ENCODE results near the gene FER. TPM values are rescaled to one million over a fixed set of nuclear protein-coding genes. Genes with fewer than 3 reads are reported as not detected.

The FER gene
- total RNA-seq, 2 experiments from 2014 or later, result 4.8 to 7.1 TPM

- Mint-ChIP-seq H3K4me3 (no peak overlapping the region), H3K9me3 (no peaks in the 10 kb centered on the region), H3K27ac (no peak overlapping the region), H3K36me3 (ENCODE audit: low read depth) (peaks cover 2% of the 10 kb centered on the region), H3K27me3 (ENCODE audit: low read depth) (no peaks in the 10 kb centered on the region), H3K4me1 (ENCODE audit: low read depth) (no peaks in the 10 kb centered on the region)
- CTCF ChIA-PET, result interaction anchor here (0.9 kb wide), 1 partner anchor 8 kb away, joined by 3 read pairs; no protein-coding TSS in a partner anchor
- intact Hi-C loops (cut with micrococcal nuclease), result no loop called here
- no peak for DNase-seq
These were observed 449.1 kb downstream of the FER start for GRCh38 chr5:109196823-109197160.

DNA sequence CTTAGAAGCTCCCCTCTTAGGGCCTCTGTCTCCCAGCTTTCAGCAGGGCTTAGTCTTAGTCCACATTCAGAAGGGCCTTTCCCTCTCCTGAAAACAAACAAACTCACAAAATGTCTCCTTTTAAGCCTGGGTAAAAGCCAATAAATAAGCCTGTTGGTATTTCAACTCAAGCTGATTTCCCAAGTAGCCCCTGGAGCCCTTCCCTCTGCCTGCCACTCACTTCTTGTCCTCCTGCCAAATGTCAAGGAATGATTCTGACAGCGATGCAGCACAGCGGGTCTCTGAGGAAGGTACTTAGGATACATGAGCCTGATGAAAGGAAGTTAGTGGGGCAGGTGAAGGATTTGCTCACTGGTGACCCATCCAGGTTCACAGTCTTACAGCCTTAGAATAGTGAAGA is 451.6 kb downstream of the FER start:
- peaks cover 2% of the 10 kb centered on the region for H3K36me3 Mint-ChIP-seq (ENCODE audit: low read depth)
- H3K4me3 Mint-ChIP-seq, result no peak overlapping the region
- no peaks in the 10 kb centered on the region for H3K27me3 Mint-ChIP-seq (ENCODE audit: low read depth)
- peaks cover 2% of the 10 kb centered on the region for H3K9me3 Mint-ChIP-seq
- no peak for DNase-seq
- no peaks in the 10 kb centered on the region for H3K4me1 Mint-ChIP-seq (ENCODE audit: low read depth)
- intact Hi-C loops (cut with micrococcal nuclease), result no loop called here
- CTCF ChIA-PET, result no interaction called here
- H3K27ac Mint-ChIP-seq, result no peak overlapping the region

DNA sequence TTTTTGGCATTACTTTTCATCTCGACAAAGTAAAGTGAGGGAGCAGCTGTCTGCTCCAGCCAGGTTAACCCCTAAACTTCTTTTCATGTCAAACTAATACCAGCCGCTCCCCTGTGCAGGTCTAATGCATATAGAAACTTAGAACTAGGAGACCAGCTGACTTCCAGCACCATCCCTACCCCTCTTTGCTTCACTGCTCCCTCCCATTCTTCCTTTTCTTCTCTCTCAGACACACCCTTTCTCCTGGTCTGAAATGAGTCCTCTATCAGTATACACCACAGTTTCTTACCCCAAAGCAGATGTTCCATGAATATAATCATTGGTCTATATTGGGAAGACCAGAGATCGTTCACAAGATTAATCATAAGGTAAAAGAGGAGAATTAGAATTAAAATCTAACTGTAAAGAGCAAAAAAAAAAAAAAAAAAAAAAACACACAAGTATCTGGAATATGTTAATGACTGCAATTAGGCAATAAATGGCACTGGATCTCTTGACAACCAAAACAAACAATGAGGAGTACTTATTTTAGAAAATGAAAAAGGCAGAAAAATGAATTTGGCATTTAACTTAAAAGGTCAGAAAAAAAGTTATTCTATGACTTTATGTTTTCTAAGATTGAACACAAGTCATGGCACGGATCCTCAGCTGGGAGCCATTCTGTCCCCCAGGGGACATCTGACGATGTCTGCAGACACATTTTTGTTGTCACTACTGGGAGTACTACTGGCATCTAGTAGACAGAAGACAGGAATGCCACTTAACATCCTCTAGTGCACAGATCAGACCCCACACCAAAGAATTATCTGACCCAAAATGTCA is 452.3 kb downstream of the FER start:
- DNase-seq, result no peak
- Mint-ChIP-seq H3K4me1 (ENCODE audit: low read depth) (no peaks in the 10 kb centered on the region), H3K27ac (no peak overlapping the region), H3K4me3 (no peak overlapping the region), H3K9me3 (peaks cover 6% of the 10 kb centered on the region), H3K27me3 (ENCODE audit: low read depth) (no peaks in the 10 kb centered on the region), H3K36me3 (ENCODE audit: low read depth) (peaks cover 2% of the 10 kb centered on the region)
- intact Hi-C loops (cut with micrococcal nuclease), result no loop called here
- CTCF ChIA-PET, result no interaction called here

DNA sequence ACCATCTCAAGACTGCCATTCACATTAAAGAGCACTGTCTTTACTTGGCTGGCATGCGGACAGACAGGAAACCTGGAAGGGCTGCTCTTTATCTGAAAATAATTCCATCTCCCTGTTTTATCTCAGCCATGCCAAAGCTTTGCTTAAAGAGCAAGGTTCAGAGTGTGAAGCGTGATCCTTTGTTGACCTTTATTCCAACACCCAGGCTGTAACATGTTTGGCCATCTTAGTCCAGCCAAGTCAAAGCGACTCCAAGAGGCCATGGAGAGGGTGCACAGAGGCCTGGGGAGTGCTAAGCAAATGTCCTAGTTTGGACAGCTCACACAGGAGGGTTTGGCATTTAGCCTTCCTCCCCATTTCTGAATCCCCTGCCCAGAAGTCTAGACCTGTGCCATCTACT is 467.3 kb downstream of the FER start:
- peaks cover 13% of the 10 kb centered on the region for H3K9me3 Mint-ChIP-seq
- DNase-seq, result no peak
- no peaks in the 10 kb centered on the region for H3K36me3 Mint-ChIP-seq (ENCODE audit: low read depth)
- CTCF ChIA-PET, result no interaction called here
- no peaks in the 10 kb centered on the region for H3K4me1 Mint-ChIP-seq (ENCODE audit: low read depth)
- intact Hi-C loops (cut with micrococcal nuclease), result no loop called here
- H3K4me3 Mint-ChIP-seq, result no peak overlapping the region
- H3K27me3 Mint-ChIP-seq (ENCODE audit: low read depth), result no peaks in the 10 kb centered on the region
- H3K27ac Mint-ChIP-seq, result no peak overlapping the region

- Mint-ChIP-seq H3K36me3 (ENCODE audit: low read depth) (no peaks in the 10 kb centered on the region), H3K27me3 (ENCODE audit: low read depth) (no peaks in the 10 kb centered on the region), H3K27ac (no peak overlapping the region), H3K4me1 (ENCODE audit: low read depth) (no peaks in the 10 kb centered on the region), H3K9me3 (no peaks in the 10 kb centered on the region), H3K4me3 (no peak overlapping the region)
- no peak for DNase-seq
- intact Hi-C loops (cut with micrococcal nuclease), result no loop called here
- CTCF ChIA-PET, result no interaction called here
These were observed 471.1 kb downstream of the FER start for GRCh38 chr5:109218818-109219217.

GRCh38 chr5:109223531-109223930 is 475.8 kb downstream of the FER start:
- Mint-ChIP-seq H3K9me3 (no peaks in the 10 kb centered on the region), H3K27me3 (ENCODE audit: low read depth) (no peaks in the 10 kb centered on the region), H3K4me1 (ENCODE audit: low read depth) (no peaks in the 10 kb centered on the region), H3K4me3 (no peak overlapping the region), H3K27ac (no peak overlapping the region), H3K36me3 (ENCODE audit: low read depth) (no peaks in the 10 kb centered on the region)
- DNase-seq, result no peak
- CTCF ChIA-PET, result no interaction called here
- intact Hi-C loops (cut with micrococcal nuclease), result no loop called here

DNA sequence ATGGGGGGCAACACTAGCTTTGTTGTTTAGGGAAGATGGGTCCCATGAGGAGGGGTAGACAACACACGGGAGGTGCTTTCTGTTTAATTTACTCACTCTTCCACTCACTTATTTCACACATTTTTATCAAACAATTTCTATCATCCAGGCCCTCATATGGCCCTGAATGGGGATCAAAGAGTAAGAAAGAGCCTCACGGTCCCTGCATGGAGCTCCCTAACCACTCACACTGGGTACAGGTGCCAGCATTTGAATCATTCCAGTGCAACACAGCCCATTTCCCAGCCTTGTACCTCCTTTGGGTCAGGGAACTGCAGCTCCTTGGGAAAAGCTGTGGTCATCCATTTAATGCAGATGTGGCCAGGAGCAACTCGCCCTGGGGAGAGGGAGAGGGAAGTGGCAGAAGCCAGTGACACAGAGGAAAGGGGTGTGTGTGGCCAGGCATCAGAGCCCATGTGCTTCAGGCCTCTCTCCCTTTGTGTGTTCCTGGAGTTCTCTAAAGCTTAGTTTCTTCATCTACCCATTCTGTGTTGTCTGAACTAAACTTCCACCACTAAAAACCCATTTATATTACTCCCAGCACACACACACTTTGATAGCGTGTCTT is 476.7 kb downstream of the FER start:
- Mint-ChIP-seq H3K27me3 (ENCODE audit: low read depth) (no peaks in the 10 kb centered on the region), H3K4me3 (no peak overlapping the region), H3K27ac (no peak overlapping the region), H3K36me3 (ENCODE audit: low read depth) (no peaks in the 10 kb centered on the region), H3K9me3 (no peaks in the 10 kb centered on the region), H3K4me1 (ENCODE audit: low read depth) (no peaks in the 10 kb centered on the region)
- intact Hi-C loops (cut with micrococcal nuclease), result no loop called here
- no peak for DNase-seq
- CTCF ChIA-PET, result no interaction called here

- Mint-ChIP-seq H3K36me3 (ENCODE audit: low read depth) (no peaks in the 10 kb centered on the region), H3K4me3 (no peak overlapping the region), H3K27ac (no peak overlapping the region), H3K27me3 (ENCODE audit: low read depth) (peaks cover 2% of the 10 kb centered on the region), H3K4me1 (ENCODE audit: low read depth) (no peaks in the 10 kb centered on the region), H3K9me3 (no peaks in the 10 kb centered on the region)
- CTCF ChIA-PET, result no interaction called here
- intact Hi-C loops (cut with micrococcal nuclease), result no loop called here
- DNase-seq, result no peak
These were observed 478.3 kb downstream of the FER start for GRCh38 chr5:109225716-109226625.

- CTCF ChIA-PET, result interaction anchor here (0.6 kb wide), 1 partner anchor 156 kb away, joined by 3 read pairs; no protein-coding TSS in a partner anchor
- Mint-ChIP-seq H3K4me3 (no peak overlapping the region), H3K36me3 (ENCODE audit: low read depth) (no peaks in the 10 kb centered on the region), H3K27me3 (ENCODE audit: low read depth) (peaks cover 7% of the 10 kb centered on the region), H3K4me1 (ENCODE audit: low read depth) (no peaks in the 10 kb centered on the region), H3K9me3 (peaks cover 5% of the 10 kb centered on the region), H3K27ac (no peak overlapping the region)
- no peak for DNase-seq
- intact Hi-C loops (cut with micrococcal nuclease), result no loop called here
These were observed 482.7 kb downstream of the FER start for GRCh38 chr5:109230369-109230768.

DNA sequence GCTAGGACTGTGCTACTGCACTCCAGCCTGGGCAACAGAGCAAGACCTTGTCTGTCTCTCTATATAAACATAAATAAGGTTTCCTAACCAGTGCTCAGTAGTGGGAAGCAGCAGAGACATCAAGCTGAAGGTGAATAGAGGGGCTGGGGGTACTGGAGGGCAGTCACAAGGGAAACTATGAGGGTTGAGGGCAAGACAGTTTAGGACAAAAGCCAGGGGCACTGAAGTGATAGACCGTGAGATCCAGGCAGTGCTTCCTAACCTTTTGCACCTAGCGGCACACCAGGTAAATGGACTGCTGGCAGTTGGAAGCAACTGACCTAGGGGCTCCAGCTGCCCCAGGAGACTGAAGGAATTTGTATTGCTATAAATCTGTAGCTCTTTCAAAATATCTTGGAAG is 483.6 kb downstream of the FER start:
- peaks cover 7% of the 10 kb centered on the region for H3K27me3 Mint-ChIP-seq (ENCODE audit: low read depth)
- H3K27ac Mint-ChIP-seq, result no peak overlapping the region
- no peaks in the 10 kb centered on the region for H3K36me3 Mint-ChIP-seq (ENCODE audit: low read depth)
- H3K4me3 Mint-ChIP-seq, result no peak overlapping the region
- peaks cover 10% of the 10 kb centered on the region for H3K9me3 Mint-ChIP-seq
- DNase-seq, result no peak
- H3K4me1 Mint-ChIP-seq (ENCODE audit: low read depth), result no peaks in the 10 kb centered on the region
- CTCF ChIA-PET, result no interaction called here
- intact Hi-C loops (cut with micrococcal nuclease), result no loop called here

DNA sequence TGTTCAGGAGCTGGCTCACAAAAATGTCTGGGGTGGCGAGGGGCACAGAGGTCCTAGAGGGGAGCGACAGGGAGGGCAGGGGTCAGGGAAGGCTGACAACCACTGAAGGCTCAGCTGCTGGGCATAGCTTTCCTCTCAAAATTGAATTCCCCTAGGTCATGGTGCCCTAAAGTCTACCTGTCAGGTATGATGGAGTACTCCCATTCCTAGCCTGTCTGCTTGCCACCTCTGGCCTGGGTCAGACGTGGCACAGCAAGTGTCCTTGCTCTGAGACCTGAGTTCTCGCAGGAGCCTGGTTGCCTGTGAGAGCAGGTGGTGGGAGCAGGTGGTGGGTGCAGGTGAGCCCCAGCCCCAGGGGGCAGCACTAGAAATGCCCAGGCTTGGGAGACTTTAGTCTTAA is 486.7 kb downstream of the FER start:
- CTCF ChIA-PET, result interaction anchor here (0.6 kb wide), 1 partner anchor 372 kb away, joined by 3 read pairs; no protein-coding TSS in a partner anchor
- intact Hi-C loops (cut with micrococcal nuclease), result no loop called here
- H3K4me3 Mint-ChIP-seq, result no peak overlapping the region
- no peak overlapping the region for H3K27ac Mint-ChIP-seq
- H3K27me3 Mint-ChIP-seq (ENCODE audit: low read depth), result peaks cover 9% of the 10 kb centered on the region
- H3K4me1 Mint-ChIP-seq (ENCODE audit: low read depth), result no peaks in the 10 kb centered on the region
- H3K36me3 Mint-ChIP-seq (ENCODE audit: low read depth), result no peaks in the 10 kb centered on the region
- peaks cover 13% of the 10 kb centered on the region for H3K9me3 Mint-ChIP-seq
- no peak for DNase-seq

DNA sequence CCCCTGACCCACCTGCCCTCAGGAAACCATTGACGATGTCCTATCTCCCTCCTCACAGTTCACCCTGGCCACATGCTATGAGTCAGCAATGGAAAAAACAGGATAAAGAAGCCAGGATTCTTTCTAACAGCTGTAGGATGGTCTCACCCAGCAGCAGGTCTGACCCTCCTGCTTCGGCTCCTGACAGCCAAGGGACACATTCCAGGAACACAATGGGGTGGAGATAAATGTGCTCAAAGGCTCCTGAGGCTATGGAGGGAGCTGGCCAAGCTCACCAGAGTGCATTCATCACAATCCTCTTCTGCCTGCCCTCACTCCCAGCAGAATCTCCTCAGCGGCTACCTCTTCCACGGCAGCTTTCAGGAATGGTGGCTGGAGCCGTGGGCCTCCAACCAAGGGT is 491.8 kb downstream of the FER start:
- CTCF ChIA-PET, result no interaction called here
- Mint-ChIP-seq H3K4me3 (no peak overlapping the region), H3K27ac (no peak overlapping the region), H3K4me1 (ENCODE audit: low read depth) (peaks cover 5% of the 10 kb centered on the region), H3K9me3 (peaks cover 13% of the 10 kb centered on the region), H3K36me3 (ENCODE audit: low read depth) (no peaks in the 10 kb centered on the region), H3K27me3 (ENCODE audit: low read depth) (peaks cover 2% of the 10 kb centered on the region)
- intact Hi-C loops (cut with micrococcal nuclease), result no loop called here
- DNase-seq, result no peak
